ENCODE results near the gene TEX38.

TEX38 gene

GRCh38 chr1:46676531-46676930 is 4.9 kb downstream of the TEX38 start:
- DNase-seq (ENCODE audit: low read depth) = no peak
- TF ChIP-seq CTCF (IDR thresholded peaks at IDR 0.05; ENCODE audit: control insufficient read depth, insufficient read depth, low read depth, low read length, missing control alignments) = no peak
- no peak overlapping the region for H3K4me3 ChIP-seq (ENCODE audit: control insufficient read depth, low read depth, low read length)

GRCh38 chr1:46677339-46677738 is 5.7 kb downstream of the TEX38 start:
- H3K4me3 ChIP-seq (ENCODE audit: control insufficient read depth, low read depth, low read length) = no peak overlapping the region
- TF ChIP-seq CTCF (IDR thresholded peaks at IDR 0.05; ENCODE audit: control insufficient read depth, insufficient read depth, low read depth, low read length, missing control alignments) = no peak
- DNase-seq (ENCODE audit: low read depth) = no peak

- no peak for DNase-seq (ENCODE audit: low read depth)
- no peak for TF ChIP-seq CTCF (IDR thresholded peaks at IDR 0.05; ENCODE audit: control insufficient read depth, insufficient read depth, low read depth, low read length, missing control alignments)
- no peak overlapping the region for H3K4me3 ChIP-seq (ENCODE audit: control insufficient read depth, low read depth, low read length)
Measured at GRCh38 chr1:46679789-46680573, 8.3 kb downstream of the TEX38 start.

- no peak overlapping the region for H3K4me3 ChIP-seq (ENCODE audit: control insufficient read depth, low read depth, low read length)
- TF ChIP-seq CTCF (IDR thresholded peaks at IDR 0.05; ENCODE audit: control insufficient read depth, insufficient read depth, low read depth, low read length, missing control alignments) = no peak
- no peak for DNase-seq (ENCODE audit: low read depth)
Measured at GRCh38 chr1:46681333-46682034, 9.8 kb downstream of the TEX38 start.

GRCh38 chr1:46682064-46682463 is 10.4 kb downstream of the TEX38 start:
- no peak overlapping the region for H3K4me3 ChIP-seq (ENCODE audit: control insufficient read depth, low read depth, low read length)
- TF ChIP-seq CTCF (IDR thresholded peaks at IDR 0.05; ENCODE audit: control insufficient read depth, insufficient read depth, low read depth, low read length, missing control alignments) = no peak
- DNase-seq (ENCODE audit: low read depth) = no peak

- no peak overlapping the region for H3K4me3 ChIP-seq (ENCODE audit: control insufficient read depth, low read depth, low read length)
- DNase-seq (ENCODE audit: low read depth) = no peak
- TF ChIP-seq CTCF (IDR thresholded peaks at IDR 0.05; ENCODE audit: control insufficient read depth, insufficient read depth, low read depth, low read length, missing control alignments) = no peak
Measured at GRCh38 chr1:46684670-46685069, 13.0 kb downstream of the TEX38 start.
